HCT116 (cell line): Measurements from ENCODE around the gene CYSLTR2.

Experiments
- CEBPB ChIP-seq: IDR thresholded peaks from 2 replicates; pipeline ENCODE4 v1.6.1; 2012; ENCODE audit warnings: low read depth
- POLR2A ChIP-seq: IDR thresholded peaks from 2 replicates; pipeline ENCODE4 v1.7.0; 2011; ENCODE audit warnings: borderline replicate concordance; ENCODE audit not compliant: insufficient read depth, insufficient read length; ENCODE audit errors: extremely low read depth
- POLR2AphosphoS5 ChIP-seq: IDR thresholded peaks from 2 replicates; pipeline ENCODE4 v1.6.1; 2011; ENCODE audit warnings: mild to moderate bottlenecking, low read depth, low read length, moderate library complexity
- TF ChIP-seq, protein P1 (sequence below), 3 experiments: fragments of 200-600 bp in 1 of 3; sonication (generic) in 1 of 3; IDR thresholded peaks in 2 of 3; conservative IDR thresholded peaks in 1 of 3; 2 replicates each; pipeline ENCODE4 v1.5.1; 2012 to 2017; ENCODE audit warnings: low read depth in 2 of 3, low read length in 2 of 3, antibody characterized with exemption in 1 of 3, borderline replicate concordance in 1 of 3, control low read depth in 1 of 3, mild to moderate bottlenecking in 1 of 3, mixed read lengths in 1 of 3, mixed run types in 1 of 3, moderate library complexity in 1 of 3; ENCODE audit not compliant: insufficient read depth in 1 of 3

- TF ChIP-seq POLR2AphosphoS5 (no peak), CEBPB (no peak), POLR2A (no peak)
- TF ChIP-seq, protein P1, sequence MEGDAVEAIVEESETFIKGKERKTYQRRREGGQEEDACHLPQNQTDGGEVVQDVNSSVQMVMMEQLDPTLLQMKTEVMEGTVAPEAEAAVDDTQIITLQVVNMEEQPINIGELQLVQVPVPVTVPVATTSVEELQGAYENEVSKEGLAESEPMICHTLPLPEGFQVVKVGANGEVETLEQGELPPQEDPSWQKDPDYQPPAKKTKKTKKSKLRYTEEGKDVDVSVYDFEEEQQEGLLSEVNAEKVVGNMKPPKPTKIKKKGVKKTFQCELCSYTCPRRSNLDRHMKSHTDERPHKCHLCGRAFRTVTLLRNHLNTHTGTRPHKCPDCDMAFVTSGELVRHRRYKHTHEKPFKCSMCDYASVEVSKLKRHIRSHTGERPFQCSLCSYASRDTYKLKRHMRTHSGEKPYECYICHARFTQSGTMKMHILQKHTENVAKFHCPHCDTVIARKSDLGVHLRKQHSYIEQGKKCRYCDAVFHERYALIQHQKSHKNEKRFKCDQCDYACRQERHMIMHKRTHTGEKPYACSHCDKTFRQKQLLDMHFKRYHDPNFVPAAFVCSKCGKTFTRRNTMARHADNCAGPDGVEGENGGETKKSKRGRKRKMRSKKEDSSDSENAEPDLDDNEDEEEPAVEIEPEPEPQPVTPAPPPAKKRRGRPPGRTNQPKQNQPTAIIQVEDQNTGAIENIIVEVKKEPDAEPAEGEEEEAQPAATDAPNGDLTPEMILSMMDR (IDR thresholded peaks at IDR 0.05 in 2 of 3, conservative IDR thresholded peaks at IDR 0.05 in 1 of 3; ENCODE audit: borderline replicate concordance in 1 of 3, insufficient read depth in 1 of 3, low read depth in 2 of 3, low read length in 2 of 3): no peak
These were observed 24.6 kb downstream of the CYSLTR2 start for GRCh38 chr13:48678316-48678715.
